Measurements from ENCODE around the gene HSP90AA1.
A peak's percentile ranks its signal among the peaks of the same experiment; 100 is the strongest.
"Not testable (repeated sequence)": the region's sequence is repeated elsewhere in the genome, so short reads cannot be mapped to it uniquely, and the experiment has no call there.

The HSP90AA1 gene

DNA sequence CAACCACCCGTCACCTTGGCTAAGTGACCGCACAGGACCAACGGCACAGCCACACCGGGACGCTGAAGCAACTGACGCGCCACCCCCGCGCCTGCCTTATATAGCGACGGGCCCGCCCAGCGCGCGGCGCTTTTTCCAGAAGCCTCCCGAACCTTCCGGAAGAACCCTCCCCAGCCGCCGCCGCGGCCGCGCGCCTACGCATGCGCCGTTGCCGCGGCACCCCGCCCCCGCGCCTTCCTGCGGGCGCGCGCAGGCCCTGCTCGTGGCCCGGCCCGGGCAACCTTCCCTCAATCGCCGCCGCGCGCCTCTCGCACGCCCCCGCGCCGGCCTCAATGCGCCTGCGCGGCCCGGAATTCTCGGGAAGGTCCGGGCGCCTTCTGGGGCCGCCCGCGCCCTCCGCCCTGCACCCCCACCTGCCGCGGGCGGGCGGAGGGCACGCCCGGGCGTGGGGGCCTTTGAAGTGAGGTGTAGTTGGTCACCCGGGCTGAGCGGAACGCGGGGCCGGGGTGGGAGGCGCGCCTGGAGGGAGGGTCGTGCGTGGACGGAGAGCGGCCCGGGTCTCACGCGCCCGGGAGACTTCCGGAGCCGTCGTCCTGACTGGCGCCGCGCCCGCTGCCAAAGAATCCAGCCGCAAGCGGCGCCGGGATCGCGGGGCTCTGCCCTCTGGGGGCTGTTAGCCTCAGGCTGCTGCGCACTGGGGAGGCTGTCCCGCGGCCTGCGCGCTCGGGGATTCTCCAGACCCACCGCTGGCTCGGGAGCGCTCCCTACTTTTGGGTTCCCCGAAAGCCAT lies at the start of gene HSP90AA1:
Gene HSP90AA1 (minus strand): TSS at position 73 of the 790 bp plus-strand sequence. CDS start 666 bp downstream, outside the sequence.
- DNase-seq: peak; percentile 94

DNA sequence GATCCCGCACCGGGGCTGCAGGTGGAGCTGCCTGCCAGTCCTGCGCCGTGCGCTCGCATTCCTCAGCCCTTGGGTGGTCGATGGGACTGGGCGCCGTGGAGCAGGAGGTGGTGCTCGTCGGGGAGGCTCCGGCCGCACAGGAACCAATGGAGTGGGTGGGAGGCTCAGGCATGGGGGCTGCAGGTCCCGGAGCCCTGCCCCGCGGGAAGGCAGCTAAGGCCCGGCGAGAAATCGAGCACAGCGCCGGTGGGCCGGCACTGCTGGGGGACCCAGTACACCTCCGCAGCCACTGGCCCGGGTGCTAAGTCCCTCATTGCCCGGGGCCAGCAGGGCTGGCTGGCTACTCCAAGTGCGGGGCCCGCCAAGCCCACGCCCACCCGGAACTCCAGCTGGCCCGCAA lies 48.6 kb upstream of the HSP90AA1 start:
- DNase-seq: not testable (repeated sequence)

DNA sequence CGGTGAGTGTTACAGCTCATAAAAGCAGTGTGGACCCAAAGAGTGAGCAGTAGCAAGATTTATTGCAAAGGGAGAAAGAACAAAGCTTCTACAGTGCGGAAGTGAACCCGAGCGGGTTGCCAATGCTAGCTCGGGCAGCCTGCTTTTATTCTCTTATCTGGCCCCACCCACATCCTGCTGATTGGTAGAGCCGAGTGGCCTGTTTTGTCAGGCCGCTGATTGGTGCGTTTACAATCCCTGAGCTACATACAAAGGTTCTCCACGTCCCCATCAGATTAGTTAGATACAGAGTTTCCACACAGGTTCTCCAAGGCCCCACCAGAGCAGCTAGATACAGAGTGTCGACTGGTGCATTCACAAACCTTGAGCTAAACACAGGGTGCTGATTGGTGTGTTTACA lies 47.9 kb upstream of the HSP90AA1 start:
- not testable (repeated sequence) for DNase-seq

DNA sequence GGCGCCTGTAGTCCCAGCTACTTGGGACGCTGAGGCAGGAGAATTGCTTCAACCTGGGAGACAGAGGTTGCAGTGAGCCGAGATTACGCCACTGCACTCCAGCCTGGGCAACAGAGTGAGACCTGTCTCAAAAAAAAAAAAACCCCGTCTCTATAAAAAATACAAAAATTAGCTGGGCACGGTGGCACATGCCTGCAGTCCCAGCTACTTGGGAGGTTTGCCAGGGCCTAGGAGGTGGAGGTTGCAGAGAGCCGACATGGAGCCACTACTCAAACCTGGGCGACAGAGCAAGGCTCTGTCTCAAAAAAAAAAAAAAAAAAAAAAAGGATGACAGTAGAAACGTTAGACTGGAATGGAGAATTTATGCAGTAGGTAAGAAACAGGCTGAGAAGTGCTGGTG lies 47.2 kb upstream of the HSP90AA1 start:
- not testable (repeated sequence) for DNase-seq

DNA sequence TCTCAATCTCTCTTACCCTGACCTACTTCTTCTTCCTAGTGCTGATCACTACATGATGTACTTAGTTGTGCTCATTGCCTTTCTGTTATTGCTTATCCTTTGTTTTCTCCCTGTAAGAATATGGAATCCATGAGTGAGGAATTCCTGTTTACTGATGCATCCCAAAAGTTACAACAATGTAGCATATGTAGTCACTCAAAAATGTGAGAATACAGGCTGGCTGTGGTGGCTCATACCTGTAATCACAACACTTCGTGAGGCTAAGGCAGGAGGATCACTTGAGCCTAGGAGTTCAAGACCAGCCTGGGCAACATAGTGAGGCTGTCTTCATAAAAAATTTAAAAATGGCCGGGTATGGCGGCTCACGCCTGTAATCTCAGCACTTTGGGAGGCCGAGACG lies 44.9 kb upstream of the HSP90AA1 start:
- no peak for DNase-seq

- no peak for DNase-seq
These were observed 40.1 kb upstream of the HSP90AA1 start for GRCh38 chr14:102126807-102127455.

DNA sequence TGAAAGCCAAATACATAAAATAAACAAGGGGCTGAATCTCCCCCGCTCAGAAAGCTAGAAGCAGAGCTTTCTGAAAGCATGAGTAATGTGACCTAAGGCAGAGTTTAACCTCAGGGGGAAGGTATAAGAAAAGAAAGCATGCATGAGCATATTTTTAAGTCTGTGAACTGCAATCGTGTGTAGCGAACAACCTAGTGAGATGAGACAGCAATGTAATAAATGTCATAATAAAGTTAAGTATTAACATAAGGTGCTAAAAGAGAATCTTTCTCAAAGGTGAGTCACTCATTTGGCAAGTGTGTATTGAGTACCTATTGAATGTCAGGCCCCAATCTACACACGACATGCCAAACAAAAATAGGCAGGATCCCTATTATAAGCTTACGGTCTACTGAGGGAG lies 38.7 kb upstream of the HSP90AA1 start:
- no peak for DNase-seq

GRCh38 chr14:102124419-102124818 lies 37.6 kb upstream of the HSP90AA1 start:
- DNase-seq: no peak

DNA sequence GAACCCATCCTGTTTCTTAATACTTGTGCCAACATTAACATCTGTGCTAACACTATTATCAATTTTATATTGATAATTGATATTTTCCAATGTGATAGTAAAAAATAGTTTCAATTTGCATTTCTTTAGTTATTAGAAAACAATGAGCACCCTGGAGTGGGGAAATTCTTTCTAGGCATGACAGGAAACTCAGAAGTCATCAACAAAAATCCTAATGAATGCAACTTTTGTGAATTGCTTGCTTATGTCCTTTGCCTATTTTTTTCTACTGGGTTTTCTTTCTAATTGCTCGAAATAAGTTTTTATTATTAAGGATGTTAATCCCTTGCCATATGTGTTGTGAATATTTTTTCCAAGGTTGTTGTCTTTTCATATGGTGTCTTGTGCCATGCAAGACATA lies 34.7 kb upstream of the HSP90AA1 start:
- DNase-seq: no peak

- no peak for DNase-seq
These were observed 34.0 kb upstream of the HSP90AA1 start for GRCh38 chr14:102120888-102121287.

DNA sequence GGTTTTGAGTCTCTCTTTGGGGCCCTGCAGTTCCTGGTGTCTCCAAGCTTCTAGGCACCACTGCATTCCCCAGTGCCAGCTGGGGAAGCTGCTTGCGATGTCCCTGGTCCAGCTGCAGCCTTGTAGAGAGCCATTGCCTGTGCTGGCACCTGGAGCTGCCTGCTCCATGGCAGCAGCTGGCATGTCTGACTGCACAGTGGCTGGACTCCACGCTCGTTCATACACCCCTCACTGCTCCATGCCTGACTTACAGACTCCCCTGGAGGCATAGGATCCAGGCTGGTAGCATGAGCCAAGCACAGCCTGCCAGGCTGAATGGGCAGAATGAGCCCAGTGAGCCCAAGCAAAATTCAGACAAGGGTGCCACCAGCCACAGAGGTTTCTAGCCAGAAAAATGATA lies 31.0 kb upstream of the HSP90AA1 start:
- DNase-seq: no peak

GRCh38 chr14:102116361-102117180 lies 29.7 kb upstream of the HSP90AA1 start:
- no peak for DNase-seq

DNA sequence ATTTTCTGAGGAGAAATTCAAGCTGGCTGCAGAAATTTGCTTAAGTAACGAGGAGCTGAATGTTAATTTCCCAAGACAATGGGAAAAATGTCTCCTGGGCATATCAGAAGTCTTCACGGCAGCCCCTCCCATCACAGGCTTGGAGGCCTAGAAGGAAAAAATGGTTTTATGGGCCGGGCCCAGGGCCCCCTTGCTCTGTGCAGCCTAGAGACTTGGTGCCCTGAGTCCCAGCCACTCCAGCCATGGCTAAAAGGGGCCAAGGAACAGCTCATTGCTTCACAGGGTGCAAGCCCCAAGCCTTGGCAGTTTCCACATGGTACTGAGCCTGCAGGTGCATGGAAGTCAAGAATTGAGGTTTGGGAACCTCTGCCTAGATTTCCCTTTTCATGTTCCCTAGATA lies 24.3 kb upstream of the HSP90AA1 start:
- DNase-seq: no peak

DNA sequence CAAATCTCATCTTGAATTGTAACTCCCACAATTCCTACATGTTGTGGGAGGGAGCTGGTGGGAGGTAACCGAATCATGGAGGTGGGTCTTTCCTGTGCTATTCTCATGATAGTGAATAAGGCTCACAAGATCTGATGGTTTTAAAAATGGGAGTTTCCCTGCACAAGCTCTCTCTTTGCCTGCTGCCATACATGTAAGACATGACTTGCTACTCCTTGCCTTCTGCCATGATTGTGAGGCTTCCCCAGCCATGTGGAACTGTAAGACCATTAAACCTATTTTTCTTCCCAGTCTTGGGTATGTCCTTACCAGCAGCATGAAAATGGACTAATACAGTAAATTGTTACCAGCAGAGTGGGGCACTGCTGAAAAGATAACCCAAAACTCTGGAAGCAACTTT lies 22.5 kb upstream of the HSP90AA1 start:
- DNase-seq: not testable (repeated sequence)

DNA sequence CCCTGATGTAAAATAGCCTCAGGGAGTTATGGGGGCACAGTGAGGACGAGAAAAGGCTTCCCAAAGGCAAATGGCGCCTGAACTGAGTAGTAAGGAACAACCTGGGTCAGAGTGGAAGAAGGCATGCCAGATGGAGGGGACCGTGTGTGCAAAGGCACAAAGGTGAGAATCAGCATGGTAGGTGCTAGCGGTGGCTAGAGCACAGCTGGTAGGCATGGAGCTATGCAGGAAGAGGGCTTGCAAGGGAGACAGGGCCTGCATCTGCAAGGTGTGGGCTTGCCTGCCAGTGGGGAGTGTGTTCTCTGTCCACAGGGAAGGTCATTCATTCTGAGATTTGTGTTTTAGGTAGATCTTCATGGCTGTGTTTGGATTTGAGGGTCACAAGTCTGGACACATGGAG lies 18.5 kb upstream of the HSP90AA1 start:
- no peak for DNase-seq

- DNase-seq: no peak
These were observed 16.3 kb upstream of the HSP90AA1 start for GRCh38 chr14:102103062-102103695.

DNA sequence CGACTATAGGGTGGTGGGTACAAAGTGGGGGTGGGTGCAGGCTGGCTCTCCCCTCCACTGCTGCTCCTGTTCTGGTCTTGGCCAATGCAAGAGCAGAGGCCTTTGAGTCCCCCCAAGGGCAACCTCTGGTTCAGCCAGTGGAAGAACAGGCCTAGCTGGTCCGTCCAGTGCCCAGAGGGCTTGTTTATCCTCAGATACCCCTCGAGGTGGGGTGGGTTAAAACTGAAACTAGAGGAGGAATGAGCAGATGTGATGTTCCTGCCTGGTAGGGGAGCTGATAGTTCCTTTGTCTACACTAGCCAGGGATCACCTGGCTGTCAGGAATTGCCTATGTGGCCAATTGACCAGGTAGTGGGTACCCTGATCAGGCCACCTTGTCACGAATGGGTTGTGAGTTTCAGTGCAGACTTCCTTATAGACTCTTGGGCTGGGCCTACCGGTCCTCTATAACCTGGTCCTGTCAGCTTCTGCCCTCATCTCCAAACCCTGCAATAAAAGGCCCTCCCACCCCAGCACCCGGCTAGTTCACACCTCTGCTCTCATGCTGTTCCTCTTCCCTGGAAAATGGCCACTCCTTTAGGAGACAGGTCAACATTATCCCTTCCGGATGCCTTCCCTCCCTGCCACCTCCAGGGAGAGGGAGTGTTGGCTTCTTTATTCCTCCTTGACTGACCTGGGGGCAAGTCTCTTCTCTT lies 10.7 kb upstream of the HSP90AA1 start:
- DNase-seq: no peak

DNA sequence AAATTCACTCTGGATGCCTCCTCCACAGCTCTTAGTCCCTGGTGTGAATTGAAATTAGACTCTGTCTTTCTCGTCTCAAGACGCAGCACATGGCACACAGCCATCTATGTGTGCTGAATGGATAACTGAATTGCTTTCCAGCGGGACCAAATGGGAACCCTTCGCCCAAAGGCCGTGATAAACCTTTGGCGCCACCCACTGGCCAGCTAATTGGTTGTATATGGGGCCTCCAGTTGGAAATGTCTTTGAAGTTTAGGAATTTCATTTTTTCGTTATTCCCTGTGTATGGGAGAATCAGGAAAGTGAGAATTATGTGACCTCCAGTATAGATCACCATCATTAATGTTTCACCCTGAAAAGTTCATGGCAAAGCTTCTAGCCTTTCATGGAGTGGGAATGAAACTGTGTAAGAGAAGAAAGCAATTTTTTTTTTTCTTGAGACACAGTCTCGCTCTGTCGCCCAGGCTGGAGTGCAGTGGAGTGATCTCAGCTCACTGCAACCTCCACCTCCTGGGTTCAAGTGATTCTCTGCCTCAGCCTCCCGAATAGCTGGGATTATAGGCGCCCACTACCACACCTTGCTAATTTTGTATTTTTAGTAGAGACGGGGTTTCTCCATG lies 9.8 kb upstream of the HSP90AA1 start:
- DNase-seq: peak; percentile 71

DNA sequence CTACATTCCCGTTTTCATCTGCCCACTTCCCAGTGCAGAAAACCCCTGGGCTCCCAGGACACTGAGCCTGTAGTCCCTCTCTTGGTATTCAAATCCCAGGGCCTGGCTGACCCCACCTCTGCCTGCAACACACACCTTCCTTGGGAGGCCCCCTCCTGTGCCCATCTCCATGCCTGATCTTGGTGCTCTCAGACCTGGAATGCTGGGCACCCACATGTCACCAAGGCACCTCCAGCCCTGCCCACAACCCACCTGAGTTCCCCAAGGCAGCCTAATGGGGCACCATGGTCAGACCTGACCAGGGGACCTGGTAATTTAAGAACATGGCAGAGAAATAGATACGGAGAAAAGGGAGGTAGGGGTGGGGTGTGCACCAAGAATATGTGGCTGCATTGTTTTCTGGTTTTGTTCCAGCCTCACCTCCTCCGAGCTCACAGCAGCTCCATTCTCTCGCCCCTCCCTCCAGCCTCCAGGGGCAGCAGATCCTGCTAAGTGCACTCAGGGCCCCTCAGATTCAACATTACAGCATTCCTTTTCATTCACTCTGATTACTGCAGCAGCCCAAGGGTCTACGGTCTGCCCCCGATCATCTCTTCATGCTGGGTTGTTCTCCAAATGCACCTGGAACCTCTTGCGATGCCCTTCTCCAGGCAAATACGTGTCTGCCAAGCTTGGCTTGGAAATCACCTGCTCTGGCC lies 9.2 kb upstream of the HSP90AA1 start:
- DNase-seq: no peak

GRCh38 chr14:102095231-102095870 lies 8.5 kb upstream of the HSP90AA1 start:
- DNase-seq: no peak

DNA sequence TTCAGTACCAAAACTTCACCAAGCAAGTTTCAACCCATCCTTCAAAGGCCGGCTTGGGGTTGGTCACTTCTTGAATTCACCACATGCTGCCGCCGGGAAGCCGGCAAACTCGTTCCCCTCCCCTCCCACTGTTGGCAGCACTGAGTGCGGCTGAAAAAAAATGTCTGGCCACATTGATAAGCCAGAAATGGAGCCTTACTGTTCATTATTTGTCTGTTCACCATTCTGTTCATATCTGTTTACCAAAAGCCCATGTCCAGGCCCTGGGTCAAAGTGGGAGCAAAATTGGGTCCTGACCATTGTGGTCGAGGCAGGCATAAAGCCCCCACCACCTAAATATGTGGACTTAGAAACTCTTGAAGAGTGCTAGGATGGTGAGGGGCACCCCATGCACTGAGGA lies 7.3 kb upstream of the HSP90AA1 start:
- no peak for DNase-seq
